SK-N-SH treated with all-trans-retinoic acid at 6 μM for 48 hours (cell line): ENCODE data around the gene TCERG1L.

Experiments
- ISL1 ChIP-seq: fragments of 250-450 bp; sonication (Bioruptor Pico); IDR thresholded peaks from 2 replicates; pipeline ENCODE4 v2.1.2; 2022; ENCODE audit warnings: mild to moderate bottlenecking, moderate library complexity
- TOX ChIP-seq: fragments of 250-450 bp; sonication (Bioruptor Pico); IDR thresholded peaks from 2 replicates; pipeline ENCODE4 v1.8.0; 2021; ENCODE audit warnings: mild to moderate bottlenecking, moderate library complexity, borderline replicate concordance
- ZFP30 ChIP-seq: fragments of 450-650 bp; formaldehyde crosslinking; IDR thresholded peaks from 2 replicates; pipeline ENCODE4 v1.5.0; 2022; ENCODE audit warnings: mild to moderate bottlenecking, moderate library complexity
- ZNF565 ChIP-seq: fragments of 450-650 bp; formaldehyde crosslinking; conservative IDR thresholded peaks from 2 replicates; pipeline ENCODE4 v1.5.0; 2020; ENCODE audit warnings: low read depth, mild to moderate bottlenecking, moderate library complexity

DNA sequence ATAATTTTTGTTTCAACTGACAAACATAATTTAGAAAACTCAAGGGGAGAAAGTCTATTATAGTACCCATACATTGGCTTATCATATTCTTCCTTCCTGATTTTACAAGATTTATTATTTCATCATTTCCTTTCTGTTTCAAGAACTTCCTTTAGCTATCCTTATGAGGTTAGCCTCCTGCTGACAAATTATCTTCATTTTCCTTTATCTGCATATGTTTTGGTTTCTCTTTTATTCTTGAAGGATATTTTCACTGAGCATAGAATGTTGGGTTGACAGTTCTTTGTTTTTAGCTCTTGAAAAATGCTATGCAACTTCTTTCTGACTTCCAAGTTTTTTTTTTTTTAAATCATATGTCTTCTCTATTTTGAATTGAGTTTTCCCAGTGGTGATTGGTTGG is 21.3 kb upstream of the TCERG1L start:
- TF ChIP-seq ZNF565 = no peak
- no peak for TF ChIP-seq TOX (CRISPR knock-in tag)
- no peak for TF ChIP-seq ZFP30 (CRISPR knock-in tag)
- TF ChIP-seq ISL1 (CRISPR knock-in tag) = no peak
